ENCODE measurements around the gene BAG1.

DNA sequence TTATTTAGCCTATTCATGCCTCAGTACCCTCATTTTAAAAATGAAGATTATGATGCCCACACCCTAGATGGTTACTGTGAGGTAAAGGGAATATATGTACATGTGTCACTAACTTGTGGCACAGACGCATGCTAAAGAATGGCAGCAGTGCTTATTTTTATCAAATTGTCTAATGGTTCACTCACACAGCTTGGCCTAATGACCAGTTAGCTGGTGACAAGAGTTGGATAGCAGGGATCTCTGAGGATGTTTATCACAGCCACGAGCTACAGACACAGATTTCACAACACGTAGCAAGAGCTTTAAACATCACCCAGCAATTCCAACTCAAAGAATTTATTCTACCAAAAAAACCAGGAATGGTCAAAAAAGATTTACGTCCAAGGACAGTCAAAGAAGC, 7.2 kb downstream of the BAG1 start:
- TF ChIP-seq, protein P1, sequence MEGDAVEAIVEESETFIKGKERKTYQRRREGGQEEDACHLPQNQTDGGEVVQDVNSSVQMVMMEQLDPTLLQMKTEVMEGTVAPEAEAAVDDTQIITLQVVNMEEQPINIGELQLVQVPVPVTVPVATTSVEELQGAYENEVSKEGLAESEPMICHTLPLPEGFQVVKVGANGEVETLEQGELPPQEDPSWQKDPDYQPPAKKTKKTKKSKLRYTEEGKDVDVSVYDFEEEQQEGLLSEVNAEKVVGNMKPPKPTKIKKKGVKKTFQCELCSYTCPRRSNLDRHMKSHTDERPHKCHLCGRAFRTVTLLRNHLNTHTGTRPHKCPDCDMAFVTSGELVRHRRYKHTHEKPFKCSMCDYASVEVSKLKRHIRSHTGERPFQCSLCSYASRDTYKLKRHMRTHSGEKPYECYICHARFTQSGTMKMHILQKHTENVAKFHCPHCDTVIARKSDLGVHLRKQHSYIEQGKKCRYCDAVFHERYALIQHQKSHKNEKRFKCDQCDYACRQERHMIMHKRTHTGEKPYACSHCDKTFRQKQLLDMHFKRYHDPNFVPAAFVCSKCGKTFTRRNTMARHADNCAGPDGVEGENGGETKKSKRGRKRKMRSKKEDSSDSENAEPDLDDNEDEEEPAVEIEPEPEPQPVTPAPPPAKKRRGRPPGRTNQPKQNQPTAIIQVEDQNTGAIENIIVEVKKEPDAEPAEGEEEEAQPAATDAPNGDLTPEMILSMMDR (IDR thresholded peaks at IDR 0.05) = no peak
- no peak for TF ChIP-seq POLR2A (IDR thresholded peaks at IDR 0.05)
